WTC11 (cell line): ENCODE results near the gene TLE5. TPM values are rescaled to one million over a fixed set of nuclear protein-coding genes. Genes with fewer than 3 reads are reported as not detected.
A peak's percentile ranks its signal among the peaks of the same experiment; 100 is the strongest.

Experiments
- ATAC-seq: fragments of 200-7000 bp; cut with Tn5 transposase; 2 replicates; pipeline ENCODE4 v1.10.0; 2021; ENCODE audit warnings: mild to moderate bottlenecking, moderate library complexity
- CTCF ChIA-PET: fragments of 300-600 bp; sonication (Branson Sonifier 250); formaldehyde crosslinking; loops from one replicate; lab custom pipeline; 2021; ENCODE audit warnings: antibody characterized with exemption; lab: Charles Lee
- POLR2A ChIA-PET: fragments of 350-600 bp; sonication (Branson Sonifier 250); formaldehyde crosslinking; loops from one replicate; lab custom pipeline; 2021; ENCODE audit warnings: antibody characterized with exemption; lab: Charles Lee
- DNase-seq: peaks from one replicate; pipeline ENCODE4 v3.0.0; 2021; ENCODE audit warnings: low spot score
- H3K27ac Mint-ChIP-seq: 2 replicates; pipeline ENCODE4 v1.8.0; 2021; ENCODE audit warnings: mixed read lengths
- H3K27me3 Mint-ChIP-seq: 2 replicates; pipeline ENCODE4 v1.8.0; 2021; ENCODE audit warnings: low read depth, mild to moderate bottlenecking, moderate library complexity, mixed read lengths
- H3K36me3 Mint-ChIP-seq: 2 replicates; pipeline ENCODE4 v1.8.0; 2021; ENCODE audit warnings: mixed read lengths
- H3K4me1 Mint-ChIP-seq: 2 replicates; pipeline ENCODE4 v1.8.0; 2022; ENCODE audit warnings: mixed read lengths
- H3K4me3 Mint-ChIP-seq: 2 replicates; pipeline ENCODE4 v1.8.0; 2021; ENCODE audit warnings: mild to moderate bottlenecking, moderate library complexity, mixed read lengths
- H3K9me3 Mint-ChIP-seq: 2 replicates; pipeline ENCODE4 v1.8.0; 2021; ENCODE audit warnings: mixed read lengths
- ELF4 ChIP-seq: sonication (generic); formaldehyde crosslinking; IDR thresholded peaks from 2 replicates; pipeline ENCODE4 v1.8.1; 2022; ENCODE audit warnings: low read depth, mild to moderate bottlenecking, moderate library complexity, missing genetic modification reagents
- ETV6 ChIP-seq: sonication (generic); formaldehyde crosslinking; IDR thresholded peaks from 2 replicates; pipeline ENCODE4 v1.8.1; 2022; ENCODE audit warnings: mild to moderate bottlenecking, missing genetic modification reagents
- GABPB1 ChIP-seq: sonication (generic); formaldehyde crosslinking; IDR thresholded peaks from 2 replicates; pipeline ENCODE4 v1.8.1; 2023; ENCODE audit warnings: mild to moderate bottlenecking, missing genetic modification reagents
- GRHL2 ChIP-seq: fragments of 250-450 bp; sonication (Bioruptor Pico); IDR thresholded peaks from 2 replicates; pipeline ENCODE4 v1.8.0; 2022; ENCODE audit warnings: mild to moderate bottlenecking, moderate library complexity; ENCODE audit not compliant: insufficient replicate concordance, severe bottlenecking
- GTF2I ChIP-seq: fragments of 250-450 bp; sonication (Bioruptor Pico); conservative IDR thresholded peaks from 2 replicates; pipeline ENCODE4 v1.4.0; 2021; ENCODE audit warnings: mild to moderate bottlenecking
- JUN ChIP-seq: sonication (generic); formaldehyde crosslinking; IDR thresholded peaks from 2 replicates; pipeline ENCODE4 v1.8.0; 2023; ENCODE audit warnings: mild to moderate bottlenecking, missing genetic modification reagents
- MYBL2 ChIP-seq: sonication (generic); formaldehyde crosslinking; IDR thresholded peaks from 2 replicates; pipeline ENCODE4 v1.8.1; 2023; ENCODE audit warnings: mild to moderate bottlenecking, moderate library complexity, missing genetic modification reagents
- NR1H2 ChIP-seq: sonication (generic); formaldehyde crosslinking; IDR thresholded peaks from 2 replicates; pipeline ENCODE4 v1.9.0; 2021; ENCODE audit warnings: mild to moderate bottlenecking, moderate library complexity, missing genetic modification reagents
- RELA ChIP-seq: sonication (generic); formaldehyde crosslinking; IDR thresholded peaks from 2 replicates; pipeline ENCODE4 v1.8.1; 2022; ENCODE audit warnings: missing genetic modification reagents, mild to moderate bottlenecking, borderline replicate concordance
- TCF7 ChIP-seq: sonication (generic); formaldehyde crosslinking; IDR thresholded peaks from 2 replicates; pipeline ENCODE4 v1.8.0; 2022; ENCODE audit warnings: mild to moderate bottlenecking, low read depth, missing genetic modification reagents, moderate library complexity
- ZNF416 ChIP-seq: fragments of 250-450 bp; sonication (Bioruptor Pico); IDR thresholded peaks from 2 replicates; pipeline ENCODE4 v1.9.0; 2021; ENCODE audit warnings: mild to moderate bottlenecking, inconsistent platforms
- ZNF423 ChIP-seq: fragments of 250-450 bp; sonication (Bioruptor Pico); IDR thresholded peaks from 2 replicates; pipeline ENCODE4 v2.1.2; 2022; ENCODE audit warnings: mild to moderate bottlenecking, moderate library complexity
- total RNA-seq: library from RNA; stranded (reverse); gene quantifications from 3 replicates; pipeline ENCODE4 v1.2.3, GENCODE V29; 2021
- TF ChIP-seq, protein P1 (sequence below): fragments of 250-450 bp; sonication (Bioruptor Pico); IDR thresholded peaks from 2 replicates; pipeline ENCODE4 v2.1.2; 2022; ENCODE audit warnings: mild to moderate bottlenecking, moderate library complexity
- TF ChIP-seq, protein P2 (sequence below): sonication (generic); formaldehyde crosslinking; IDR thresholded peaks from 2 replicates; pipeline ENCODE4 v1.8.1; 2022; ENCODE audit warnings: mild to moderate bottlenecking, moderate library complexity, missing genetic modification reagents
- TF ChIP-seq, protein P3 (sequence below): sonication (generic); formaldehyde crosslinking; IDR thresholded peaks from 2 replicates; pipeline ENCODE4 v1.8.1; 2023; ENCODE audit warnings: mild to moderate bottlenecking, missing genetic modification reagents
- TF ChIP-seq, protein P4 (sequence below): sonication (generic); formaldehyde crosslinking; IDR thresholded peaks from 2 replicates; pipeline ENCODE4 v1.8.1; 2022; ENCODE audit warnings: missing genetic modification reagents, borderline replicate concordance
- TF ChIP-seq, protein P5 (sequence below): sonication (generic); formaldehyde crosslinking; IDR thresholded peaks from 2 replicates; pipeline ENCODE4 v1.8.1; 2023; ENCODE audit warnings: mild to moderate bottlenecking, missing genetic modification reagents
- TF ChIP-seq, protein P6 (sequence below): fragments of 250-450 bp; sonication (Bioruptor Pico); IDR thresholded peaks from 2 replicates; pipeline ENCODE4 v1.9.0; 2021; ENCODE audit warnings: mild to moderate bottlenecking
- TF ChIP-seq, protein P7 (sequence below): sonication (generic); formaldehyde crosslinking; IDR thresholded peaks from 2 replicates; pipeline ENCODE4 v1.8.1; 2023; ENCODE audit warnings: mild to moderate bottlenecking, missing genetic modification reagents, moderate library complexity

TLE5 gene
- total RNA-seq, 1 experiment from 2014 or later, result 246 TPM

DNA sequence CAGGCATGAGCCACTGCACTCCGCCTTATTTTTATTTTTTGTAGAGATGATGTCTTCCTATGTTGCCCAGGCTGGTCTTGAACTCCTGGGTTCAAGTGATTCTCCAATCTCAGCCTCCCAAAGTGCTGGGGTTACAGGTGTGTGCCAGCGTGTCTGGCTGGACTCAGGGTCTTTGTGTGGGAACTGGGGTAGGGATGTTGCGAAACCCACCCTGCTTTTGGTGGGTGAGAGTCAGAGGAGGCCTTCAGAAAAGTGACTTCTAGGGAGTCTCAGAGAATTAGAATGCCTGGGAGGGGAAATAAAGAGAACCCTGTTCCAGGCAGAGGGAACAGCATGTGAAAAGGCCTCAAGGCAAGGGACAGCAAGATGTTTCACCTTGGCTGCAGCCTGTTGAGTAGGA lies 13.2 kb downstream of the TLE5 start:
- CTCF ChIA-PET, result interaction anchor here (0.6 kb wide), 1 partner anchor 26 kb away, joined by 3 read pairs; no protein-coding TSS in a partner anchor
- H3K27ac Mint-ChIP-seq, result peak overlapping the region; percentile 75
- TF ChIP-seq RELA (no peak), NR1H2 (no peak), ZNF416 (CRISPR knock-in tag) (no peak), JUN (no peak), GRHL2 (CRISPR knock-in tag) (no peak), ELF4 (CRISPR knock-in tag) (no peak), ZNF423 (CRISPR knock-in tag) (no peak), ETV6 (CRISPR knock-in tag) (no peak), MYBL2 (CRISPR knock-in tag) (no peak)
- TF ChIP-seq, protein P1, sequence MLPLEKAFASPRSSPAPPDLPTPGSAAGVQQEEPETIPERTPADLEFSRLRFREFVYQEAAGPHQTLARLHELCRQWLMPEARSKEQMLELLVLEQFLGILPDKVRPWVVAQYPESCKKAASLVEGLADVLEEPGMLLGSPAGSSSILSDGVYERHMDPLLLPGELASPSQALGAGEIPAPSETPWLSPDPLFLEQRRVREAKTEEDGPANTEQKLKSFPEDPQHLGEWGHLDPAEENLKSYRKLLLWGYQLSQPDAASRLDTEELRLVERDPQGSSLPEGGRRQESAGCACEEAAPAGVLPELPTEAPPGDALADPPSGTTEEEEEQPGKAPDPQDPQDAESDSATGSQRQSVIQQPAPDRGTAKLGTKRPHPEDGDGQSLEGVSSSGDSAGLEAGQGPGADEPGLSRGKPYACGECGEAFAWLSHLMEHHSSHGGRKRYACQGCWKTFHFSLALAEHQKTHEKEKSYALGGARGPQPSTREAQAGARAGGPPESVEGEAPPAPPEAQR (CRISPR knock-in tag), result no peak
- TF ChIP-seq, protein P2, sequence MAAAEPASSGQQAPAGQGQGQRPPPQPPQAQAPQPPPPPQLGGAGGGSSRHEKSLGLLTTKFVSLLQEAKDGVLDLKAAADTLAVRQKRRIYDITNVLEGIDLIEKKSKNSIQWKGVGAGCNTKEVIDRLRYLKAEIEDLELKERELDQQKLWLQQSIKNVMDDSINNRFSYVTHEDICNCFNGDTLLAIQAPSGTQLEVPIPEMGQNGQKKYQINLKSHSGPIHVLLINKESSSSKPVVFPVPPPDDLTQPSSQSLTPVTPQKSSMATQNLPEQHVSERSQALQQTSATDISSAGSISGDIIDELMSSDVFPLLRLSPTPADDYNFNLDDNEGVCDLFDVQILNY (CRISPR knock-in tag), result no peak
- TF ChIP-seq, protein P3, sequence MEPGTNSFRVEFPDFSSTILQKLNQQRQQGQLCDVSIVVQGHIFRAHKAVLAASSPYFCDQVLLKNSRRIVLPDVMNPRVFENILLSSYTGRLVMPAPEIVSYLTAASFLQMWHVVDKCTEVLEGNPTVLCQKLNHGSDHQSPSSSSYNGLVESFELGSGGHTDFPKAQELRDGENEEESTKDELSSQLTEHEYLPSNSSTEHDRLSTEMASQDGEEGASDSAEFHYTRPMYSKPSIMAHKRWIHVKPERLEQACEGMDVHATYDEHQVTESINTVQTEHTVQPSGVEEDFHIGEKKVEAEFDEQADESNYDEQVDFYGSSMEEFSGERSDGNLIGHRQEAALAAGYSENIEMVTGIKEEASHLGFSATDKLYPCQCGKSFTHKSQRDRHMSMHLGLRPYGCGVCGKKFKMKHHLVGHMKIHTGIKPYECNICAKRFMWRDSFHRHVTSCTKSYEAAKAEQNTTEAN, result no peak
- TF ChIP-seq, protein P4, sequence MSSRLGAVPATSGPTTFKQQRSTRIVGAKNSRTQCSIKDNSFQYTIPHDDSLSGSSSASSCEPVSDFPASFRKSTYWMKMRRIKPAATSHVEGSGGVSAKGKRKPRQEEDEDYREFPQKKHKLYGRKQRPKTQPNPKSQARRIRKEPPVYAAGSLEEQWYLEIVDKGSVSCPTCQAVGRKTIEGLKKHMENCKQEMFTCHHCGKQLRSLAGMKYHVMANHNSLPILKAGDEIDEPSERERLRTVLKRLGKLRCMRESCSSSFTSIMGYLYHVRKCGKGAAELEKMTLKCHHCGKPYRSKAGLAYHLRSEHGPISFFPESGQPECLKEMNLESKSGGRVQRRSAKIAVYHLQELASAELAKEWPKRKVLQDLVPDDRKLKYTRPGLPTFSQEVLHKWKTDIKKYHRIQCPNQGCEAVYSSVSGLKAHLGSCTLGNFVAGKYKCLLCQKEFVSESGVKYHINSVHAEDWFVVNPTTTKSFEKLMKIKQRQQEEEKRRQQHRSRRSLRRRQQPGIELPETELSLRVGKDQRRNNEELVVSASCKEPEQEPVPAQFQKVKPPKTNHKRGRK, result no peak
- TF ChIP-seq, protein P5, sequence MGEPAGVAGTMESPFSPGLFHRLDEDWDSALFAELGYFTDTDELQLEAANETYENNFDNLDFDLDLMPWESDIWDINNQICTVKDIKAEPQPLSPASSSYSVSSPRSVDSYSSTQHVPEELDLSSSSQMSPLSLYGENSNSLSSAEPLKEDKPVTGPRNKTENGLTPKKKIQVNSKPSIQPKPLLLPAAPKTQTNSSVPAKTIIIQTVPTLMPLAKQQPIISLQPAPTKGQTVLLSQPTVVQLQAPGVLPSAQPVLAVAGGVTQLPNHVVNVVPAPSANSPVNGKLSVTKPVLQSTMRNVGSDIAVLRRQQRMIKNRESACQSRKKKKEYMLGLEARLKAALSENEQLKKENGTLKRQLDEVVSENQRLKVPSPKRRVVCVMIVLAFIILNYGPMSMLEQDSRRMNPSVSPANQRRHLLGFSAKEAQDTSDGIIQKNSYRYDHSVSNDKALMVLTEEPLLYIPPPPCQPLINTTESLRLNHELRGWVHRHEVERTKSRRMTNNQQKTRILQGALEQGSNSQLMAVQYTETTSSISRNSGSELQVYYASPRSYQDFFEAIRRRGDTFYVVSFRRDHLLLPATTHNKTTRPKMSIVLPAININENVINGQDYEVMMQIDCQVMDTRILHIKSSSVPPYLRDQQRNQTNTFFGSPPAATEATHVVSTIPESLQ (CRISPR knock-in tag), result no peak
- TF ChIP-seq, protein P6, sequence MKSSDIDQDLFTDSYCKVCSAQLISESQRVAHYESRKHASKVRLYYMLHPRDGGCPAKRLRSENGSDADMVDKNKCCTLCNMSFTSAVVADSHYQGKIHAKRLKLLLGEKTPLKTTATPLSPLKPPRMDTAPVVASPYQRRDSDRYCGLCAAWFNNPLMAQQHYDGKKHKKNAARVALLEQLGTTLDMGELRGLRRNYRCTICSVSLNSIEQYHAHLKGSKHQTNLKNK, result no peak
- peaks cover under 1% of the 10 kb centered on the region; the same call in 1 of the 2 replicates for H3K36me3 Mint-ChIP-seq
- ATAC-seq (no peak), DNase-seq (no peak)
- H3K27me3 Mint-ChIP-seq, result peaks cover 29% of the 10 kb centered on the region
- H3K4me3 Mint-ChIP-seq, result peak overlapping the region; percentile 48
- H3K9me3 Mint-ChIP-seq, result no peaks in the 10 kb centered on the region
- POLR2A ChIA-PET, result no interaction called here
- H3K4me1 Mint-ChIP-seq, result peaks cover 29% of the 10 kb centered on the region

DNA sequence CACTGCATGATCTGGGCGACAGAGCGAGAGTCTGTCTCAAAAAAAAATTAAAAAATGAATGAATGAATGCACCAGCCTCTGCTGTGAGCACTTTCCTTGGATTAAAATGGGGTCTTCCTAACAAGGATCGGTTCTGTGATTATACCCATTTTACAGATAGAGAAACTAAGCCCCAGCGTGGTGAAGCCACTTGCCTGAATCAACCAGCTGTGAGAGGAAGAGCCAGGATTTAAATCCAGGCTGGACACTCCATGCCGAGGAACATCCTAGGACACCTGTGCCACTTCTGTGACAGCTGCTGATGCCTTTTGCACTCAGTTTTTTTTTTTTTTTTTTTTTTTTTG lies 14.1 kb downstream of the TLE5 start:
- DNase-seq (no peak), ATAC-seq (no peak)
- H3K4me3 Mint-ChIP-seq, result peak overlapping the region; percentile 82
- ChIA-PET POLR2A (interaction anchor here (0.7 kb wide), 1 partner anchor 13 kb away, joined by 5 read pairs; no protein-coding TSS in a partner anchor), CTCF (interaction anchor here (2.3 kb wide), 1 partner anchor 97 kb away, joined by 9 read pairs; no protein-coding TSS in a partner anchor)
- peaks cover 34% of the 10 kb centered on the region for H3K27me3 Mint-ChIP-seq
- TF ChIP-seq GABPB1 (CRISPR knock-in tag), result no peak
- 0 out of 2 replicates have a peak, but pooled peaks have one; percentile 25 for TF ChIP-seq GTF2I (CRISPR knock-in tag)
- TF ChIP-seq, protein P7, sequence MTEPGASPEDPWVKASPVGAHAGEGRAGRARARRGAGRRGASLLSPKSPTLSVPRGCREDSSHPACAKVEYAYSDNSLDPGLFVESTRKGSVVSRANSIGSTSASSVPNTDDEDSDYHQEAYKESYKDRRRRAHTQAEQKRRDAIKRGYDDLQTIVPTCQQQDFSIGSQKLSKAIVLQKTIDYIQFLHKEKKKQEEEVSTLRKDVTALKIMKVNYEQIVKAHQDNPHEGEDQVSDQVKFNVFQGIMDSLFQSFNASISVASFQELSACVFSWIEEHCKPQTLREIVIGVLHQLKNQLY (CRISPR knock-in tag), result no peak
- TF ChIP-seq ZNF423 (CRISPR knock-in tag), result no peak
- no peak for TF ChIP-seq TCF7 (CRISPR knock-in tag)
- no peaks in the 10 kb centered on the region for H3K9me3 Mint-ChIP-seq
- H3K27ac Mint-ChIP-seq, result no peak overlapping the region
- no peaks in the 10 kb centered on the region for H3K36me3 Mint-ChIP-seq
- peaks cover 26% of the 10 kb centered on the region for H3K4me1 Mint-ChIP-seq
